Heart left ventricle (tissue), 13 donors: ENCODE data around the gene MORC2.

ENCODE experiments used
- CTCF ChIP-seq, 12 donors: fragments of 200-600 bp; sonication (generic) in 4 of 12; IDR thresholded peaks; one replicate each; pipeline versions ENCODE4 v1.5.0 to v1.8.0; 2018 to 2022; ENCODE audit warnings: antibody characterized with exemption in 12 of 12, mild to moderate bottlenecking in 5 of 12
- POLR2A ChIP-seq, 2 donors: fragments of 450-650 bp; IDR thresholded peaks; one replicate each; pipeline ENCODE4 v1.6.1; 2017; ENCODE audit warnings: antibody characterized with exemption in 2 of 2, mild to moderate bottlenecking in 2 of 2, moderate library complexity in 2 of 2
- donor health status: ischemic (EF 13 %, LVEDD 7.1; RV severe dilation, severe dysfunction).
- donor health status: DM: no; HTN: yes; CAD: no.
- donor health status: DM: no; HTN: no; CAD: no.
- donor health status: ischemic (EF 25% LVEDD 6.9; RV normal size, moderate dysfunction).
- donor health status: ischemic (EF 25% LVEDD 5.7; RV mildly dilated, moderate dysfunction).
- donor health status: ischemic (EF 35%, LVEDD 5.7; RV mildly dilated, moderate dysfunction).
- donor health status: nonischemic (EF 11% LVEDD 7.7; RV severe dilation, severe dysfunction).
- donor health status: DM: yes; HTN: yes; CAD: no.
- donor health status: PGD.
- donor health status: ischemic (EF 29% LVEDD 5.4; RV normal size, mild dysfunction).
- donor health status: nonischemic (EF 23%, LVEDD 6.1; RV moderate dilation, normal function).

DNA sequence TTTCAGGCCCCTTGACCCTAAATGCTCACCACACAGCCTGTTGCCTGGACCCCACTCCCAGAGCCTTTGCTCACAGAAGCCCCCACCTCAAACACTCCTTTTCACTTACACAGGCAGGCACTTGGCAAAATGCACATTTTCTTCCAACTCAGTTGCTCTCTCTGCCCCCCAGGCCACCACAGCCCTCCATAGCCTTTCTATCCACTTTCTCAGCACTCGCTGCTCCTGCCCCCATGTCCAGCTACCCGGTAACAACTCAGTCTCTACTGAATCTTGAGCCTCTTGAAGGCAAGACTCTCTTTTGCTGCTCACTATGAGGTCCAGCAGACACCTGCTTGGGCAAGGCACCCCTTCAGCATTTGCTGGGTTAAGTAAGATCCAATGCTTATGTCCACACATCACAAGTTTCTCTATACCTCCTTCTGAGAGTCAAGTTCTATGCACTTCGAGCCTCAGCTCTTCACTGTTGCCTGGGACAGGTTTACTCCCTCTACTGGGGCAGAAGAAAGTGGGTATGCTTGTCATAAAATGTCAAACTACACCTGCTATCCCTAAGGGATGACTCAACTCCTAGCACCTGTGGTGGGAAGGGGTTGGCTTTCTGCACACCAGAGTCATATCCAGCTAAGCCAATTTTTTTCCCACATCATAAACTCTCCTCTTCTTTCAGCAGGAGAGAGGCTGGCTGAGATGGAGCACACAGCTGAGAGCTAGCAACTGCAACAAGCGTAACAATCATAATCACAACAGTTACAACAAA lies 36.9 kb downstream of the MORC2 start:
- no peak for TF ChIP-seq POLR2A (IDR thresholded peaks at IDR 0.05)
- TF ChIP-seq CTCF (IDR thresholded peaks at IDR 0.05), result no peak
